GM19239 (cell line): ENCODE results near the gene RABGAP1L.
A peak's percentile ranks its signal among the peaks of the same experiment; 100 is the strongest.
"Not testable (repeated sequence)": the region's sequence is repeated elsewhere in the genome, so short reads cannot be mapped to it uniquely, and the experiment has no call there.

Experiments
- DNase-seq: peaks from one replicate; pipeline ENCODE4 v3.0.0; 2011; ENCODE audit warnings: low spot score; ENCODE audit not compliant: insufficient read length
- FAIRE-seq: peaks from 2 replicates; lab custom pipeline; 2011; peaks lifted over from hg19 to GRCh38; lab: Jason Lieb, UNC

Gene RABGAP1L

DNA sequence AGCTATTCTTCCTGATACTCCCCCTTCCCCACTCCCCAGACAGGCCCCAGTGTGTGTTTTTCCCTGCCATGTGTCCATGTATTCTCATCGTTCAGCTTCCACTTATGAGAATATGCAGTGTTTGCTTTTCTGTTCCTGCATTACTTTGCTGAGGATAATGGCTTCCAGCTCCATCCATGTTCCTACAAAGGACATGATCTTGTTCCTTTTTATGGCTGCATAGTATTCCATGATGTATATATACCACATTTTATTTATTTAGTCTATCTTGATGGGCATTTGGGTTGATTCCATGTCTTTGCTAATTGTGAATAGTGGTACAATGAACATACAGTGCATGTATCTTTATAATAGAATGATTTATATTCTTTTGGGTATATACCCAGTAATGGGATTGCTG is 181.1 kb downstream of the RABGAP1L start:
- not testable (repeated sequence) for DNase-seq, FAIRE-seq

DNA sequence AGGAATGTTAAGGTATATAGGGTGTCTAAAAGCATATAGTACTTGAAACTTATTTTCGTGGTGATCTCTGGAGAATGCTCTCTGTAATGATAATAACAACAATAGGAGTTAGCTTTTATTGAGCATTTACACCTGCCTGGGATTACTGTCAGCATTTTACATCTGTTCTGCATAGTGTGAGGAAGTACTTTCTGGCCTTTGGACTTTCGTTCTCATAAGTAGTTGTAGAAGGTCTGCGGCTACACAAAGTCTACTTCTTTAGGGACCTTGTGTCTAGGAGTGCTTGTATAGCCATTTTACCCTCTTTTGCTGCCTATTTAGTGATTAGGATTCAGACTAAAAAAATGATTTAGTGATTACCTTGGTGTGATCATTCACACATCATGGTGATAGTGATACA is 184.8 kb downstream of the RABGAP1L start:
- peak; percentile 16 for DNase-seq
- FAIRE-seq, result peak; percentile 28

- no peak for DNase-seq
- no peak for FAIRE-seq
Measured at GRCh38 chr1:174352117-174352516, 192.8 kb downstream of the RABGAP1L start.

- FAIRE-seq, result no peak
Measured at GRCh38 chr1:174352883-174353608, 193.7 kb downstream of the RABGAP1L start.

DNA sequence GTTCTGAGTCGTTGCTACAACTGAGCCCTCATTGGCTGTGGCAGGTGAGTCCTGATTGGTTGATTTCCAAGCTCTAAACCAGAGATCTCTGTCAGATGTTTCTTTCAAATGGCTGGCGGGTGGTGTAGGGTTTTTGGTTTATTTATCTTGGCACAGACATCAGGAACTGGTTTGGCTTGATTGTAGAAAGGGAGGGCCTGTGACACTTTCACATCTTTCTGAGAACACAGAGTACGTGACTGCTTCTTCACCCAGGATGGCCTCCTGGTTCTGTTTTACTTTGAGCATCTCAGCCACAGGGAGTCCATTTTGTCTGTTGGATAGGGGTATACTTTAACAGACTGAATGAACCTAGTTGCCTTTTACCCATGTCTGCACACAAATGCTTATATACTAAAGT is 199.0 kb downstream of the RABGAP1L start:
- FAIRE-seq (peak; percentile 31), DNase-seq (no peak)

More at GRCh38 chr1:174352883-174353608, 193.7 kb downstream of the RABGAP1L start:
- no peak for DNase-seq

- DNase-seq (no peak), FAIRE-seq (no peak)
Measured at GRCh38 chr1:174358786-174359453, 199.6 kb downstream of the RABGAP1L start.

GRCh38 chr1:174359454-174359805 is 200.1 kb downstream of the RABGAP1L start:
- FAIRE-seq, result no peak
- no peak for DNase-seq

DNA sequence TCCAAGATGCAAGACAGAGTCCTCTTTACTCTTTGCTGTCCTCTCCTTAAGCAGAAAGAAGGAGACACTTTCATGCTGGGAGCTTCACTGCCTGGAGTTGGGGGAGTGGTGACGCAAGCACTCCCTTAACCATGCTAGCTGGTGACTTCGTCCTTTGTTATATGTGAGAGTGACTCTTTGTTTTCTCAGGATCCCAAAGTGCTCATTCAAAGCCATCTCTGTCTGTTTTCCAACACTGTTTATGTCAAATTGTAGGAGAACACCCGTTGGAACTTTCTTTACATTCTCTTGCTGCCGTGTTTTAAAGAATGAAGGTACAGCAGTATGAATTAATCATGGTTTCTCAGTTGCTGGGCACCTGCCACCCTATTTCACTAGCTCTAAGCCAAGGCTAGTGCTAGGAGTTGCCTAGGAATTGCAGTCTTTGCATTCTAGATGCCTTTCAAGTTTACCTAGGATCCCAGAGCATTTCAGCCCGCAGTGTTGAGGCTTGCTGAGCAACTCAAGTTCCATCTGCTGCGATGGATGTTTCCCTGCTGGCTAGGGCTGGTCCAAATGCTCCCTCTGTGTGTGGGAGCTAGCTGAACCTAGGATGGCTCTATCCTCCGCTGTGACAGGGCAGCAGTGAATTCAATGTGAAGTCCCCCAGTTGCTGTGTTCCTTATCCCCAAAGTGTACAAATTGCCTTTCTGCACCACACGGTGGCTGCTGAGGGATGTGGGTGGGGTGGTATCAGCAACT is 205.8 kb downstream of the RABGAP1L start:
- FAIRE-seq (no peak), DNase-seq (no peak)

- no peak for DNase-seq
- no peak for FAIRE-seq
Measured at GRCh38 chr1:174366946-174367345, 207.6 kb downstream of the RABGAP1L start.

- DNase-seq (no peak), FAIRE-seq (no peak)
Measured at GRCh38 chr1:174367892-174368291, 208.6 kb downstream of the RABGAP1L start.

DNA sequence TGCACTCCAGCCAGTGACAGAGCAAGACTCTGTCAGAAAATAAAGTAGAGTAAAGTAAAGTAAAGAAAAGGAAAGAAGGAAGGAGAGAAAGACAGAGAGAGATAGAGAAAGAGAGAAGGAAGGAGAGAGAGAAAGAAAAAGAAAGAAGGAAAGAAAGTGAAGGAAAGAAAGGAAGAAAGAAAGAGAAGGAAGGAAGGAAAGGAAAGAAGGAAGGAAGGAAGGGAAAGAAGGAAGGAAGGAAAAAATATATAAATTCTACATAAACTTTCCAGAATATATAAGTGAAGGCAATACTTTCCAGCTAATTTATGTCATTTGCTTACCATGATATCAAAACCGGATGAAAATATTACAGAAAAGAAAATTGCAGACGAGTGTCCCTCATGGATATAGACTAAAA is 216.7 kb downstream of the RABGAP1L start:
- DNase-seq, result no peak
- no peak for FAIRE-seq

DNA sequence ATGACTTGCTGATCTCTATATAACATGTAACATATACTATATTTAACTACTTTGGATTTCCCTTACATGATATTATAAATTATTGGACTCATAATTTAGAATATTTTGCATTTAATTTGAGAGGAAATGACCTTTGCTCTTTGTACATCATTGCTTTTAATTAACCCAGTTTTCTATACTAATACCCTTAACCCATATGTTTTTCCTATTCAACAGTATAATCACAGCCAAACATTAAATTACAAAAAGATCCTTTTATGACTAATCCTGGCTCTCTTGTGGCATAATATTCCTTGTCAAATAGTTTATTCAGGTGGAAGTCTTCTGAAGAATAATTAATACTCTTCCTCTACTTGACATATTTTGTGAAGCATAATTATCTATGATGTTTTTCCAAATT is 232.4 kb downstream of the RABGAP1L start:
- no peak for FAIRE-seq
- DNase-seq, result no peak

GRCh38 chr1:174393885-174394284 is 234.6 kb downstream of the RABGAP1L start:
- no peak for FAIRE-seq
- no peak for DNase-seq

DNA sequence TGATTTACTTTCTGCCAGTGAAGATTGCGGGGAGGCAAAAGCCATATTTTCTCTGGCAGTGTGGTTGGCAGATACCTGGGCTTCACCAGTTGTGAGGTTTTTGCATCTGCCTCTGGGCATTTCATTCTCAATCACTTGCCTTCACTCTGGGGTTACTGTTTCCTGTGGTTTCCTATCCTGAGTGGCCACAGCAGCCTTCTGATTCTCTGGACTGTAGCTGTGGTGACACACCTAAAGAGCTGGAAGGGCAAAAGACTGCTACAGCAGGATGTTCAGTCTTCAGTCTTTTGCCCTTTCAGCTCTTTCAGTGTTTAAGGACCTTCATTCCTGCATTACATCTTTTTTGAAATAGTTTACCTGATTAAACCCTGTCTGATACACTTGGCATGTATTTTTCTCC is 237.9 kb downstream of the RABGAP1L start:
- no peak for DNase-seq
- FAIRE-seq, result no peak

GRCh38 chr1:174398246-174398645 is 238.9 kb downstream of the RABGAP1L start:
- no peak for DNase-seq
- no peak for FAIRE-seq

GRCh38 chr1:174399211-174399610 is 239.9 kb downstream of the RABGAP1L start:
- DNase-seq (no peak), FAIRE-seq (peak; percentile 8)

DNA sequence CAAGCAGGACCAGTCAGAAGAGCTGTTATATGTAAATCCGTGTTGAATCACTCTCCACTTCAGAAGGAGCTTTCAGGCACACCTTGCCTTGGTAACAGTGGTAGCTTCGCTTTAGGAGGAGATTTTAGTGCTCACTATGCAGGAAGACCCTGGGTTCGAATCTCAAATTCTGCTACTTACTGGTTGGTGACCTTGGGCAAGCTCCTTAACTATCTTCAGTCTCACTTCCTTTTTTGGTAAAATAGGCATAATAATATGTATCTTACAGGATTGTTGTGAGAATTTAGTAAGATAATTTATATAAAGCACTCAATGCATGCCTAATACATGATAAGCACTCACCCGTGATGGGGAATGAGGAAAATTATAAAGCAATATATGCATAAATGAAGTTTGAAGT is 241.8 kb downstream of the RABGAP1L start:
- DNase-seq (no peak), FAIRE-seq (no peak)

DNA sequence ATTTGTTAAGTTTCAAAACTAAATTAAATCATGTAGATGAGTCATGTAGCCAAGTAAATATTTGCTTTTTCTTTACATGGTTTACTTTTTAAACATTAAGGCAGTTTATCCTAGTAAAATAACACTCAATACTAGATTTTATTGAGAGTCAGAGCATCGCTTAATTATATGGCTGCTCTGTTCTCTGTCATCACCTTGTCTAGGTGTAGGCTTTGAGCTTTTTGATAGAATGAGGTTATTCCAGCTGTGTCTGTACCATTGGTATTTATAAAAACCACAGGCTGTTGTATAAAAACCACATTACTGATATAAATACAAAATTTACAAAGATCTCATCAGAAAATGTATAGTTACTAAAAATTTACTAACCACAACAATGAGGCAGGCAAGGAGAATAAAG is 245.9 kb downstream of the RABGAP1L start:
- DNase-seq, result no peak
- no peak for FAIRE-seq

DNA sequence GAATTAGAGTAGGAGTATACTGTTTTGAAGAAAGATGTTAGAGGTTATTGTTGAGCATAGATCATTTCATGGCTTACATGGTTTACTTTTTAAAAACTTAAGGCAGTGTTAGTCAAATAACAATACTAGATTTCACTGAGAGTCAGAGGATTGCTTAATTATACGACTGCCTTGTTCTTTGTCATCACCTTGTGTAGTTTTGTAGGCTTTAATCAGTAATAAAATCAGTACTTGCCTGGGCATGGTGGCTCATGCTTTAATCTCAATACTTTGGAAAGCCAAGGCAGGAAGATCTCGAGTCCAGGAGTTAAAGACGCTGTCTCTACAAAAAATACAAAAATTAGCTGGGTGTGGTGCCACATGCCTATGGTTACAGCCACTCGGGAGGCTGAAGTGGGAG is 247.1 kb downstream of the RABGAP1L start:
- DNase-seq, result no peak
- FAIRE-seq, result no peak

DNA sequence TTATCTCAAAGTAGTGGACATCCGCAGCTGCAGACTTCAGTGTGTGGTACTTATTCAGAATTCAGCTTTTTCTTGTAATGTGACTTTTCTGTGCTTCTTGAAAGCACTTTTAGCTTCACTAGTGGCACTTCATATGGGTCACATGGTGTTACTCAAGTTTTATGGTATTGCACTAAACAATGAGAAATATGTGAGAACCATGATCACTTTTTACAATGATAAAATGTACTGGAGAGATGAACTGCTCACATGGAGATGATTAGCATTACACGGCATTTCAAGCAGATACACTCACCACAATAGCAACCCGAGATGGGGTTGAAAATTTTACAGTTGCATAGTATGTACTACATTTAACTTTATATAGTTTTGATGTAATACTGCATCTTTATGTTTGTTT is 248.3 kb downstream of the RABGAP1L start:
- no peak for FAIRE-seq
- no peak for DNase-seq

DNA sequence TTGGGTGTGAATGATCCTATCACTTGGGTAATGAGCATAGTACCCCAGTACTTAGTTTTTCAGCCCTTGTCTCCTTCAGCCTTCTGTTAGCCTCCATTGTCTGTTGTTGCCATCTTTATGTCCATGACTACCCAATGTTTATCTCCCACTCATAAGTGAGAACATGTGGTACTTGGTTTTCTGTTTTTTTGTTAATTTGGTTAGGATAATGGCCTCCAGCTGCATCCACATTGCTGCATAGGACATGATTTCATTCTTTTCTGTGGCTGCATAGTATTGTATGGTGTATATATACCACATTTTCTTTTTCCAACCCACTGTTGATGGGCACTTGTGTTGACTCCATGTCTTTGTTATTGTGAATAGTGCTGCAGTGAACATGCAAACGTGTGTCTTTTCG is 248.8 kb downstream of the RABGAP1L start:
- DNase-seq (no peak), FAIRE-seq (no peak)
